Endodermal cell (in vitro differentiated cells): ENCODE measurements around the gene SFTPB. TPM values are rescaled to one million over a fixed set of nuclear protein-coding genes. Genes with fewer than 3 reads are reported as not detected.

Source experiments
- DNase-seq: peaks from one replicate; pipeline ENCODE4 v3.0.0-alpha.2; 2017
- H3K27ac ChIP-seq: 2 replicates; pipeline ENCODE4 v1.5.1; 2013; ENCODE audit warnings: mild to moderate bottlenecking, low read depth, low read length, moderate library complexity
- H3K27me3 ChIP-seq: 2 replicates; pipeline ENCODE4 v1.6.1; 2013; ENCODE audit warnings: mild to moderate bottlenecking, low read length, moderate library complexity; ENCODE audit not compliant: insufficient read depth, control insufficient read depth, poor library complexity, severe bottlenecking
- H3K36me3 ChIP-seq: 2 replicates; pipeline ENCODE4 v1.7.0; 2013; ENCODE audit warnings: mild to moderate bottlenecking, low read length, moderate library complexity; ENCODE audit not compliant: control insufficient read depth, insufficient read depth
- H3K4me1 ChIP-seq: one replicate; pipeline ENCODE4 v1.7.0; 2013; ENCODE audit warnings: low read length; ENCODE audit not compliant: control insufficient read depth, insufficient read depth
- H3K4me3 ChIP-seq: 2 replicates; pipeline ENCODE4 v1.5.1; 2013; ENCODE audit warnings: mild to moderate bottlenecking, low read length, moderate library complexity
- H3K9ac ChIP-seq: 2 replicates; pipeline ENCODE4 v1.6.1; 2013; ENCODE audit warnings: mild to moderate bottlenecking, low read length, moderate library complexity; ENCODE audit not compliant: poor library complexity, severe bottlenecking; ENCODE audit errors: extremely low read depth
- H3K9me3 ChIP-seq: 2 replicates; pipeline ENCODE4 v1.6.1; 2013; ENCODE audit warnings: mild to moderate bottlenecking, low read length, moderate library complexity; ENCODE audit not compliant: control insufficient read depth
- H3K27ac Mint-ChIP-seq: 2 replicates; pipeline ENCODE4 v1.8.0; 2020; ENCODE audit warnings: mixed read lengths
- H3K27me3 Mint-ChIP-seq: 2 replicates; pipeline ENCODE4 v1.8.0; 2021; ENCODE audit warnings: mild to moderate bottlenecking, mixed read lengths; ENCODE audit not compliant: insufficient read depth
- H3K36me3 Mint-ChIP-seq: 2 replicates; pipeline ENCODE4 v1.8.0; 2020; ENCODE audit warnings: low read depth, mixed read lengths
- H3K4me1 Mint-ChIP-seq: 2 replicates; pipeline ENCODE4 v1.8.0; 2020; ENCODE audit warnings: mixed read lengths
- H3K4me3 Mint-ChIP-seq: 2 replicates; pipeline ENCODE4 v1.8.0; 2020; ENCODE audit warnings: mild to moderate bottlenecking, moderate library complexity, mixed read lengths
- H3K9me3 Mint-ChIP-seq: 2 replicates; pipeline ENCODE4 v1.8.0; 2020; ENCODE audit warnings: mild to moderate bottlenecking, mixed read lengths
- WGBS, 2 experiments: methylation state at CpG; one replicate each; pipeline versions ENCODE4 v1.1.5 to v1.1.7; 2013; ENCODE audit warnings: missing lambda C conversion rate in 2 of 2, mixed read lengths in 1 of 2; ENCODE audit not compliant: insufficient coverage in 1 of 2, insufficient read length in 1 of 2; 5-methylcytosine and 5-hydroxymethylcytosine counted together
- total RNA-seq, 2 donors: library from RNA; stranded (reverse); fragmentation: NEBNext Ultra II Directional in 1 of 2; extraction: Animal tissue kit (Norgen Biotek cat#: 25700) in 1 of 2; gene quantifications; 2 replicates in 1 of 2; 3 replicates in 1 of 2; pipeline ENCODE4 v1.2.1, GENCODE V29; 2021
- TF ChIP-seq, protein P1 (sequence below): fragments of 200-600 bp; sonication (generic); conservative IDR thresholded peaks from 2 replicates; pipeline ENCODE4 v1.5.0; 2021; ENCODE audit warnings: antibody characterized with exemption, mild to moderate bottlenecking

Gene SFTPB
- total RNA-seq, 2 donors from 2014 or later, result not detected

GRCh38 chr2:85611705-85612587, 56.1 kb downstream of the SFTPB start, which contains the start of gene C2orf68:
Gene C2orf68 (minus strand): TSS chr2:85612066. CDS start chr2:85611984, 82 bp downstream.
- H3K27ac Mint-ChIP-seq, result peak within 1 kb of the TSS; percentile 94
- peak within 1 kb of the TSS; percentile 85 for H3K4me3 Mint-ChIP-seq
- 13 to 46% methylated on average over 18 to 73 of the region's 73 CpGs for WGBS, 2 experiments
- peaks cover 4% of the 10 kb centered on the region for H3K4me1 Mint-ChIP-seq
- no peaks in the 10 kb centered on the region for H3K27me3 Mint-ChIP-seq
- peaks cover 23% of the 10 kb centered on the region for H3K36me3 Mint-ChIP-seq
- H3K27ac ChIP-seq, result peak within 1 kb of the TSS; percentile 21
- peak within 1 kb of the TSS; percentile 78 for H3K9ac ChIP-seq
- DNase-seq, result peak; percentile 98
- no peaks in the 10 kb centered on the region for H3K4me1 ChIP-seq
- no peaks in the 10 kb centered on the region for H3K9me3 Mint-ChIP-seq
- peak within 1 kb of the TSS; percentile 99 for H3K4me3 ChIP-seq
- no peaks in the 10 kb centered on the region for H3K9me3 ChIP-seq
- H3K27me3 ChIP-seq, result no peaks in the 10 kb centered on the region
- TF ChIP-seq, protein P1, sequence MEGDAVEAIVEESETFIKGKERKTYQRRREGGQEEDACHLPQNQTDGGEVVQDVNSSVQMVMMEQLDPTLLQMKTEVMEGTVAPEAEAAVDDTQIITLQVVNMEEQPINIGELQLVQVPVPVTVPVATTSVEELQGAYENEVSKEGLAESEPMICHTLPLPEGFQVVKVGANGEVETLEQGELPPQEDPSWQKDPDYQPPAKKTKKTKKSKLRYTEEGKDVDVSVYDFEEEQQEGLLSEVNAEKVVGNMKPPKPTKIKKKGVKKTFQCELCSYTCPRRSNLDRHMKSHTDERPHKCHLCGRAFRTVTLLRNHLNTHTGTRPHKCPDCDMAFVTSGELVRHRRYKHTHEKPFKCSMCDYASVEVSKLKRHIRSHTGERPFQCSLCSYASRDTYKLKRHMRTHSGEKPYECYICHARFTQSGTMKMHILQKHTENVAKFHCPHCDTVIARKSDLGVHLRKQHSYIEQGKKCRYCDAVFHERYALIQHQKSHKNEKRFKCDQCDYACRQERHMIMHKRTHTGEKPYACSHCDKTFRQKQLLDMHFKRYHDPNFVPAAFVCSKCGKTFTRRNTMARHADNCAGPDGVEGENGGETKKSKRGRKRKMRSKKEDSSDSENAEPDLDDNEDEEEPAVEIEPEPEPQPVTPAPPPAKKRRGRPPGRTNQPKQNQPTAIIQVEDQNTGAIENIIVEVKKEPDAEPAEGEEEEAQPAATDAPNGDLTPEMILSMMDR, result no peak
- peaks cover 32% of the 10 kb centered on the region for H3K36me3 ChIP-seq

GRCh38 chr2:85611217-85611704, 56.7 kb downstream of the SFTPB start:
- WGBS, 2 experiments, result 8 to 21% methylated on average over 12 to 24 of the region's 24 CpGs
- H3K4me3 Mint-ChIP-seq, result peak overlapping the region; percentile 85
- peak overlapping the region; percentile 86 for H3K27ac Mint-ChIP-seq
- H3K9me3 ChIP-seq, result no peaks in the 10 kb centered on the region
- no peaks in the 10 kb centered on the region for H3K27me3 Mint-ChIP-seq
- no peaks in the 10 kb centered on the region for H3K4me1 ChIP-seq
- peaks cover 39% of the 10 kb centered on the region for H3K36me3 ChIP-seq
- H3K36me3 Mint-ChIP-seq, result peaks cover 23% of the 10 kb centered on the region
- H3K27ac ChIP-seq, result no peak overlapping the region
- no peak for DNase-seq
- peaks cover 4% of the 10 kb centered on the region for H3K4me1 Mint-ChIP-seq
- peak overlapping the region; percentile 99 for H3K4me3 ChIP-seq
- H3K9me3 Mint-ChIP-seq, result no peaks in the 10 kb centered on the region
- peak overlapping the region; percentile 78 for H3K9ac ChIP-seq
- TF ChIP-seq, protein P1, result no peak
- no peaks in the 10 kb centered on the region for H3K27me3 ChIP-seq

Other genes starting within 250 kb of the SFTPB start
- 1 to 10 TPM in 1 of 2 donors, under 1 TPM in 1; 0.68 to 1.1 TPM for gene SH2D6, start 249.5 kb downstream of the SFTPB start, total RNA-seq
- 100 to 1,000 TPM; 171 to 267 TPM for gene MAT2A, start 129.0 kb downstream of the SFTPB start, total RNA-seq
- gene GGCX, start 106.7 kb downstream of the SFTPB start, total RNA-seq, result 10 to 100 TPM; 74.5 to 89.5 TPM
- 100 to 1,000 TPM in 1 of 2 donors, 10 to 100 TPM in 1; 80.4 to 146 TPM for gene VAMP8, start 90.6 kb downstream of the SFTPB start, total RNA-seq
- 10 to 100 TPM in 1 of 2 donors, 1 to 10 TPM in 1; 6.3 to 13.9 TPM for gene VAMP5, start 83.8 kb downstream of the SFTPB start, total RNA-seq
- 100 to 1,000 TPM; 113 to 118 TPM for gene RNF181, start 72.5 kb downstream of the SFTPB start, total RNA-seq
- gene TMEM150A, start 65.5 kb downstream of the SFTPB start, total RNA-seq, result 10 to 100 TPM; 23.8 to 32.2 TPM
- gene C2orf68, start 56.1 kb downstream of the SFTPB start, total RNA-seq, result 10 to 100 TPM; 63.2 to 66.5 TPM
- 100 to 1,000 TPM in 1 of 2 donors, 10 to 100 TPM in 1; 75.7 to 102 TPM for gene USP39, start 52.0 kb downstream of the SFTPB start, total RNA-seq
- gene GNLY, start 26.2 kb upstream of the SFTPB start, total RNA-seq, result not detected
- gene ATOH8, start 85.8 kb upstream of the SFTPB start, total RNA-seq, result 1 to 10 TPM; 1.3 to 1.6 TPM
- gene ST3GAL5, start 220.8 kb upstream of the SFTPB start, total RNA-seq, result 10 to 100 TPM; 26.6 to 27.4 TPM